ENCODE data around the gene TEKT2. TPM values are rescaled to one million over a fixed set of nuclear protein-coding genes. Genes with fewer than 3 reads are reported as not detected.

Gene TEKT2
- total RNA-seq, 1 experiment from 2014 or later: not detected

GRCh38 chr1:36076979-36077573 is 6.8 kb upstream of the TEKT2 start:
- ChIA-PET POLR2A (ENCODE audit: unreplicated experiment) (no interaction called here), CTCF (no interaction called here)
- Histone ChIP-seq H3K4me1 (ENCODE audit: insufficient read depth, low read length) (no peaks in the 10 kb centered on the region), H3K4me3 (ENCODE audit: low read length) (no peak overlapping the region), H3K4me2 (ENCODE audit: low read length) (no peak overlapping the region), H3K36me3 (ENCODE audit: low read depth, low read length) (no peaks in the 10 kb centered on the region), H2AFZ (ENCODE audit: low read length) (no peak overlapping the region), H3F3A (ENCODE audit: low read length, unreplicated experiment) (no peaks in the 10 kb centered on the region), H4K20me1 (ENCODE audit: low read length) (no peaks in the 10 kb centered on the region), H3K27ac (ENCODE audit: low read length) (no peak overlapping the region), H3K9me3 (ENCODE audit: low read length) (no peaks in the 10 kb centered on the region), H3K79me2 (ENCODE audit: low read length) (no peaks in the 10 kb centered on the region), H3K9ac (ENCODE audit: low read length) (no peak overlapping the region), H3K27me3 (ENCODE audit: low read length) (no peaks in the 10 kb centered on the region), H3K9me2 (replicated peaks; ENCODE audit: low read length) (no peaks in the 10 kb centered on the region)
- ATAC-seq: no peak
- intact Hi-C loops (cut with micrococcal nuclease): no loop called here
- no peak for DNase-seq
- no TSS peak for BruUV-seq (replicated peaks)
- no peak for TF ChIP-seq EZH2phosphoT487 (IDR thresholded peaks at IDR 0.05; ENCODE audit: borderline replicate concordance, low read length)
- TF ChIP-seq EZH2 (IDR thresholded peaks at IDR 0.05; ENCODE audit: low read length, unreplicated experiment): no peak
- TF ChIP-seq, protein P1, sequence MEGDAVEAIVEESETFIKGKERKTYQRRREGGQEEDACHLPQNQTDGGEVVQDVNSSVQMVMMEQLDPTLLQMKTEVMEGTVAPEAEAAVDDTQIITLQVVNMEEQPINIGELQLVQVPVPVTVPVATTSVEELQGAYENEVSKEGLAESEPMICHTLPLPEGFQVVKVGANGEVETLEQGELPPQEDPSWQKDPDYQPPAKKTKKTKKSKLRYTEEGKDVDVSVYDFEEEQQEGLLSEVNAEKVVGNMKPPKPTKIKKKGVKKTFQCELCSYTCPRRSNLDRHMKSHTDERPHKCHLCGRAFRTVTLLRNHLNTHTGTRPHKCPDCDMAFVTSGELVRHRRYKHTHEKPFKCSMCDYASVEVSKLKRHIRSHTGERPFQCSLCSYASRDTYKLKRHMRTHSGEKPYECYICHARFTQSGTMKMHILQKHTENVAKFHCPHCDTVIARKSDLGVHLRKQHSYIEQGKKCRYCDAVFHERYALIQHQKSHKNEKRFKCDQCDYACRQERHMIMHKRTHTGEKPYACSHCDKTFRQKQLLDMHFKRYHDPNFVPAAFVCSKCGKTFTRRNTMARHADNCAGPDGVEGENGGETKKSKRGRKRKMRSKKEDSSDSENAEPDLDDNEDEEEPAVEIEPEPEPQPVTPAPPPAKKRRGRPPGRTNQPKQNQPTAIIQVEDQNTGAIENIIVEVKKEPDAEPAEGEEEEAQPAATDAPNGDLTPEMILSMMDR (conservative IDR thresholded peaks at IDR 0.05; ENCODE audit: low read depth, low read length): no peak

- no peaks in the 10 kb centered on the region for H3K4me1 ChIP-seq (ENCODE audit: insufficient read depth, low read length)
- TF ChIP-seq EZH2phosphoT487 (IDR thresholded peaks at IDR 0.05; ENCODE audit: borderline replicate concordance, low read length): no peak
- TF ChIP-seq, protein P1 (conservative IDR thresholded peaks at IDR 0.05; ENCODE audit: low read depth, low read length): no peak
- TF ChIP-seq EZH2 (IDR thresholded peaks at IDR 0.05; ENCODE audit: low read length, unreplicated experiment): no peak
- no TSS peak for BruUV-seq (replicated peaks)
Measured at GRCh38 chr1:36080236-36080635, 3.7 kb upstream of the TEKT2 start.

GRCh38 chr1:36080801-36081200 is 3.1 kb upstream of the TEKT2 start:
- intact Hi-C loops (cut with micrococcal nuclease): loop anchor here (10.0 kb wide), 1 partner anchor 146 kb away; the partner anchor contains the start of gene AGO3
- Histone ChIP-seq H3K79me2 (ENCODE audit: low read length) (no peaks in the 10 kb centered on the region), H3K36me3 (ENCODE audit: low read depth, low read length) (no peaks in the 10 kb centered on the region), H3K4me1 (ENCODE audit: insufficient read depth, low read length) (no peaks in the 10 kb centered on the region), H3K4me3 (ENCODE audit: low read length) (no peak overlapping the region), H3K27ac (ENCODE audit: low read length) (no peak overlapping the region), H3K9ac (ENCODE audit: low read length) (no peak overlapping the region), H3F3A (ENCODE audit: low read length, unreplicated experiment) (no peaks in the 10 kb centered on the region), H4K20me1 (ENCODE audit: low read length) (no peaks in the 10 kb centered on the region), H2AFZ (ENCODE audit: low read length) (no peak overlapping the region), H3K9me3 (ENCODE audit: low read length) (no peaks in the 10 kb centered on the region), H3K4me2 (ENCODE audit: low read length) (no peak overlapping the region), H3K27me3 (ENCODE audit: low read length) (no peaks in the 10 kb centered on the region), H3K9me2 (replicated peaks; ENCODE audit: low read length) (no peaks in the 10 kb centered on the region)
- no peak for ATAC-seq
- no TSS peak for BruUV-seq (replicated peaks)
- ChIA-PET CTCF (no interaction called here), POLR2A (ENCODE audit: unreplicated experiment) (no interaction called here)
- DNase-seq: no peak
- TF ChIP-seq, protein P1 (conservative IDR thresholded peaks at IDR 0.05; ENCODE audit: low read depth, low read length): no peak
- TF ChIP-seq EZH2phosphoT487 (IDR thresholded peaks at IDR 0.05; ENCODE audit: borderline replicate concordance, low read length) (no peak), EZH2 (IDR thresholded peaks at IDR 0.05; ENCODE audit: low read length, unreplicated experiment) (no peak)

More at GRCh38 chr1:36080236-36080635, 3.7 kb upstream of the TEKT2 start:
- CTCF ChIA-PET: interaction anchor here (0.6 kb wide), 1 partner anchor 515 kb away, joined by 5 read pairs; no protein-coding TSS in a partner anchor
- ATAC-seq (no peak), DNase-seq (no peak)
- Histone ChIP-seq H3K27ac (ENCODE audit: low read length) (no peak overlapping the region), H3K4me3 (ENCODE audit: low read length) (no peak overlapping the region), H3K9me2 (replicated peaks; ENCODE audit: low read length) (no peaks in the 10 kb centered on the region), H2AFZ (ENCODE audit: low read length) (no peak overlapping the region), H3F3A (ENCODE audit: low read length, unreplicated experiment) (no peaks in the 10 kb centered on the region), H3K79me2 (ENCODE audit: low read length) (no peaks in the 10 kb centered on the region), H3K9ac (ENCODE audit: low read length) (no peak overlapping the region), H3K4me2 (ENCODE audit: low read length) (no peak overlapping the region), H3K9me3 (ENCODE audit: low read length) (no peaks in the 10 kb centered on the region), H4K20me1 (ENCODE audit: low read length) (no peaks in the 10 kb centered on the region), H3K27me3 (ENCODE audit: low read length) (no peaks in the 10 kb centered on the region), H3K36me3 (ENCODE audit: low read depth, low read length) (no peaks in the 10 kb centered on the region)
- POLR2A ChIA-PET (ENCODE audit: unreplicated experiment): no interaction called here
- intact Hi-C loops (cut with micrococcal nuclease): loop anchor here (10.0 kb wide), 1 partner anchor 145 kb away; the partner anchor contains the start of gene AGO3

Data from PC-3 (cell line).